GM12878 (cell line): ENCODE measurements around the gene SENP5. TPM values are rescaled to one million over a fixed set of nuclear protein-coding genes. Genes with fewer than 3 reads are reported as not detected.

Experiments
- ATAC-seq: fragments of 200-7000 bp; cut with Tn5 transposase; 3 replicates; pipeline ENCODE4 v1.9.1; 2020; ENCODE audit warnings: mild to moderate bottlenecking, moderate library complexity
- BruUV-seq: library from RNA; stranded (reverse); fragments of 400-500 nt; replicated peaks from 2 replicates; lab custom pipeline; 2021; lab: Mats Ljungman, UMichigan
- CTCF ChIA-PET: fragments of 300-600 bp; sonication (Branson Sonifier 250); formaldehyde crosslinking; extraction: SDS; loops from one replicate; lab custom pipeline; 2021; ENCODE audit warnings: inconsistent platforms; lab: Yijun Ruan, JAX
- POLR2A ChIA-PET: fragments of 350-600 bp; formaldehyde crosslinking; extraction: SDS; loops from one replicate; lab custom pipeline; 2021; ENCODE audit warnings: inconsistent platforms; lab: Charles Lee
- RAD21 ChIA-PET: fragments of 300-600 bp; sonication (Branson Sonifier 250); formaldehyde crosslinking; loops from one replicate; lab custom pipeline; 2023; ENCODE audit warnings: antibody characterized with exemption; ENCODE audit not compliant: unreplicated experiment; lab: Charles Lee
- SMC1A ChIA-PET: fragments of 300-600 bp; sonication (Branson Sonifier 250); formaldehyde crosslinking; loops from one replicate; lab custom pipeline; 2023; ENCODE audit not compliant: unreplicated experiment, uncharacterized antibody; lab: Charles Lee
- DNase-seq: peaks from one replicate; pipeline ENCODE4 v3.0.0-alpha.2; 2011; ENCODE audit warnings: low read depth, low spot score
- FAIRE-seq: peaks from 3 replicates; lab custom pipeline; 2011; peaks lifted over from hg19 to GRCh38; lab: Jason Lieb, UNC
- H2AFZ ChIP-seq: 2 replicates; pipeline ENCODE4 v1.6.0; 2011; ENCODE audit warnings: low read depth, low read length, control low read depth; ENCODE audit not compliant: control insufficient read depth
- H3K27ac ChIP-seq: 2 replicates; pipeline ENCODE4 v1.5.1; 2011; ENCODE audit warnings: control low read depth; ENCODE audit not compliant: control insufficient read depth, insufficient read depth
- H3K27me3 ChIP-seq, 2 experiments: replicated peaks in 1 of 2; 2 replicates each; pipeline versions ENCODE4 v1.6.0 to v1.6.1; 2011; ENCODE audit warnings: low read length in 1 of 2; ENCODE audit not compliant: control insufficient read depth in 2 of 2, insufficient read depth in 2 of 2
- H3K36me3 ChIP-seq, 2 experiments: 2 replicates each; pipeline ENCODE4 v1.5.1; 2011; ENCODE audit warnings: low read length in 1 of 2; ENCODE audit not compliant: control insufficient read depth in 2 of 2, insufficient read depth in 2 of 2
- H3K4me1 ChIP-seq: 2 replicates; pipeline ENCODE4 v1.6.1; 2011; ENCODE audit warnings: mild to moderate bottlenecking, low read length, moderate library complexity, mixed read lengths; ENCODE audit not compliant: control insufficient read depth, insufficient read depth
- H3K4me2 ChIP-seq: 2 replicates; pipeline ENCODE4 v1.6.0; 2011; ENCODE audit warnings: control low read depth; ENCODE audit not compliant: control insufficient read depth, insufficient read depth
- H3K4me3 ChIP-seq: fragments of 200-600 bp; sonication (generic); 2 replicates; pipeline ENCODE4 v1.5.1; 2016
- H3K79me2 ChIP-seq: 2 replicates; pipeline ENCODE4 v1.6.0; 2011; ENCODE audit warnings: low read length; ENCODE audit not compliant: control insufficient read depth, insufficient read depth
- H3K9ac ChIP-seq: 2 replicates; pipeline ENCODE4 v1.8.0; 2011; ENCODE audit warnings: low read length, control low read depth, mixed read lengths; ENCODE audit not compliant: control insufficient read depth, insufficient read depth
- H3K9me3 ChIP-seq: replicated peaks from 3 replicates; pipeline ENCODE4 v1.5.1; 2011; ENCODE audit warnings: mild to moderate bottlenecking, low read length; ENCODE audit not compliant: control insufficient read depth, insufficient read depth
- H4K20me1 ChIP-seq: 2 replicates; pipeline ENCODE4 v1.6.0; 2011; ENCODE audit not compliant: control insufficient read depth, insufficient read depth
- CHD4 ChIP-seq: fragments of 200-600 bp; sonication (generic); IDR thresholded peaks from 2 replicates; pipeline ENCODE4 v1.6.1; 2016; ENCODE audit warnings: mild to moderate bottlenecking
- FOXK2 ChIP-seq: fragments of 450-650 bp; IDR thresholded peaks from 2 replicates; pipeline ENCODE4 v1.6.1; 2017; ENCODE audit warnings: mild to moderate bottlenecking, moderate library complexity
- HDGF ChIP-seq: fragments of 450-650 bp; IDR thresholded peaks from 2 replicates; pipeline ENCODE4 v1.6.1; 2016; ENCODE audit warnings: antibody characterized with exemption
- MAX ChIP-seq: IDR thresholded peaks from 2 replicates; pipeline ENCODE4 v1.6.1; 2012; ENCODE audit warnings: low read depth, low read length, improper control_type of control experiment
- NBN ChIP-seq: fragments of 450-650 bp; IDR thresholded peaks from 2 replicates; pipeline ENCODE4 v1.6.1; 2016
- TARDBP ChIP-seq: IDR thresholded peaks from 2 replicates; pipeline ENCODE4 v1.6.1; 2016; ENCODE audit warnings: borderline replicate concordance
- ZBTB11 ChIP-seq: fragments of 450-650 bp; formaldehyde crosslinking; IDR thresholded peaks from 2 replicates; pipeline ENCODE4 v1.5.0; 2022; ENCODE audit warnings: mild to moderate bottlenecking, missing genetic modification characterization
- WGBS: methylation state at CpG from one replicate; pipeline ENCODE4 v1.1.6; 2016; ENCODE audit warnings: low lambda C conversion rate; ENCODE audit not compliant: insufficient replicate concordance, insufficient coverage; ENCODE audit errors: missing lambda C conversion rate; 5-methylcytosine and 5-hydroxymethylcytosine counted together
- in situ Hi-C: fragments of 300-500 bp; cut with MboI; formaldehyde crosslinking; loops from 9 replicates; pipeline ENCODE4 v1.14.3; 2018; ENCODE audit warnings: mixed read lengths
- intact Hi-C: fragments of 100-400 bp; cut with micrococcal nuclease; formaldehyde crosslinking; loops from one replicate; pipeline ENCODE4 v1.14.2; 2022; ENCODE audit not compliant: unreplicated experiment
- polyA plus RNA-seq, 11 experiments: library from polyadenylated mRNA; depleted of rRNA in 4 of 11; unstranded in 6 of 11; stranded (reverse) in 5 of 11; fragments of >200 nt; fragmentation: Nextera tagmentation in 4 of 11; fragmentation: Illumina TruSeq in 1 of 11; extraction: Ambion mirVana in 4 of 11; extraction: Trizol in 1 of 11; gene quantifications; 1 replicate in 1 of 11; 2 replicates in 10 of 11; pipeline versions ENCODE4 v1.2.1 to v1.2.3, GENCODE V29; 2011 to 2016; ENCODE audit warnings: inconsistent platforms in 2 of 11, missing spikeins in 2 of 11, low read depth in 1 of 11
- total RNA-seq, 4 experiments: library from RNA; depleted of rRNA in 3 of 4; stranded (reverse); fragments of >200 nt in 3 of 4; fragmentation: Illumina TruSeq in 1 of 4; extraction: Trizol in 1 of 4; gene quantifications; 2 replicates each; pipeline versions ENCODE4 v1.2.1 to v1.2.3, GENCODE V29; 2013 to 2021

Gene SENP5
- total and polyA plus RNA-seq, 10 of the 15 experiments (the other 5 are each of a cell fraction or from before 2014, with no cell fraction given), result 6.4 to 28.4 (median 15.6) TPM

- DNase-seq (no peak), FAIRE-seq (no peak), ATAC-seq (no peak)
- ChIA-PET POLR2A (no interaction called here), CTCF (no interaction called here), SMC1A (no interaction called here), RAD21 (no interaction called here)
- in situ Hi-C loops (no loop called here), intact Hi-C loops (no loop called here)
- WGBS, result 100% methylated on average over 3 of the region's 3 CpGs
- Histone ChIP-seq H3K4me2 (no peak overlapping the region), H4K20me1 (no peaks in the 10 kb centered on the region), H3K9ac (no peak overlapping the region), H2AFZ (no peak overlapping the region), H3K4me1 (peaks cover 20% of the 10 kb centered on the region; the same call in 1 of the 2 replicates), H3K4me3 (no peak overlapping the region), H3K27ac (no peak overlapping the region), H3K36me3 (peaks cover 13 to 29% of the 10 kb centered on the region in 2 experiments), H3K9me3 (no peaks in the 10 kb centered on the region), H3K27me3 (no peaks in the 10 kb centered on the region), H3K79me2 (peaks cover 31% of the 10 kb centered on the region)
- TF ChIP-seq MAX (no peak), HDGF (no peak), TARDBP (no peak), ZBTB11 (CRISPR knock-in tag) (no peak), FOXK2 (no peak), CHD4 (no peak), NBN (no peak)
- BruUV-seq, result TSS peak; percentile 61
Observed at GRCh38 chr3:196936288-196936687, 68.6 kb downstream of the SENP5 start.
